ENCODE data around the gene KRTAP5-4. TPM values are rescaled to one million over a fixed set of nuclear protein-coding genes. Genes with fewer than 3 reads are reported as not detected.
"Not testable (repeated sequence)": the region's sequence is repeated elsewhere in the genome, so short reads cannot be mapped to it uniquely, and the experiment has no call there.

The KRTAP5-4 gene
- total and polyA plus RNA-seq, 7 donors, result not detected

DNA sequence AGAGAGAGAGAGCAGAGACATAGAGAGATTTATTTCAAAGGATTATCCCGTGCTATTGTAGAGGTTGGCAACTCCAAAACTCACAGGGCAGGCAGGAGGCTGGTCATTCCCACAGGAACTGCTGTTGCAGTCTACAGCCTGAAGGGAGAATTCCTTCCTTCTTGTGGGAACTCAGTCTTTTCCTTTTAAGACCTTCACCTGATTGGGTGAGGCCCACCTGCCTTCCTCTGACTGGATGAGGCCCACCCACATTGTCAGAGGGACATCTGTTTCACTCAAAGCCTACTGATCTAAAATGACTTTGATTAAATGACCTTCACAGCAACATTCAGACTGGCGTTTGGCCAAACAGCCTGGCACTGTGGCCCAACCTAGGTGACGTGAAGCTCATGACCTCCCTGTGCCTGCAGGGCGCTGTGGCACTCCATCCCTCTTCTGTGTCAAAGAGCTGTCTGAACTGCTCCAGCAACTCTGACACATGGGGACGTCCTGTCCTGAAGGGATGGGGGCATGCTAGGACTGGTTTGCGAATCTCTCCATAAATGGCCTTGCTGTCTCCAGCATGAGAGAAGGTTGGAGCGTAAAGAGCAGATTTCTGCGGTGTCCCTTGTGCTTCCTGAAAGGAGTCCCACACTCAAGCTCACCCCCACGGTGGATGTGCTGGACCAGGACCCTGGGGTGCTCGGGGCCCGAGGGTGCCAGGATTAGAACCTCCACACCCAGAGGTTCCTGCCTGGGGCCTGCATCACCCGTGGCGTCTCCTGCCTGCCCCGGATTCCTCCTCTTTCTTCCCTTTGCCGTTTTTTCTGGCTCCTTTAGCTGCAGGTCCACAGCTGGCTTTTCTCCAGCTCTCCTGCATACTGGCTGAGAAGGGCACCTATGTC is 28.3 kb upstream of the KRTAP5-4 start:
- H3K9me3 ChIP-seq, result no peaks in the 10 kb centered on the region
- no peak overlapping the region for H3K4me3 ChIP-seq
- H3K36me3 ChIP-seq (ENCODE audit: insufficient read depth in 1 of 2, low read depth in 1 of 2), result no peaks in the 10 kb centered on the region
- H3K27me3 ChIP-seq (ENCODE audit: insufficient read depth in 3 of 3, low read length in 2 of 3), result peaks cover 0 to 3% (median 0%) of the 10 kb centered on the region in 3 donors
- ATAC-seq, result no peak
- DNase-seq, result peak in 1 of 2 donors; percentile 35
- WGBS, 3 donors, result 82 to 86% (median 83%) methylated on average over 15 of the region's 15 CpGs
- TF ChIP-seq, protein P1, sequence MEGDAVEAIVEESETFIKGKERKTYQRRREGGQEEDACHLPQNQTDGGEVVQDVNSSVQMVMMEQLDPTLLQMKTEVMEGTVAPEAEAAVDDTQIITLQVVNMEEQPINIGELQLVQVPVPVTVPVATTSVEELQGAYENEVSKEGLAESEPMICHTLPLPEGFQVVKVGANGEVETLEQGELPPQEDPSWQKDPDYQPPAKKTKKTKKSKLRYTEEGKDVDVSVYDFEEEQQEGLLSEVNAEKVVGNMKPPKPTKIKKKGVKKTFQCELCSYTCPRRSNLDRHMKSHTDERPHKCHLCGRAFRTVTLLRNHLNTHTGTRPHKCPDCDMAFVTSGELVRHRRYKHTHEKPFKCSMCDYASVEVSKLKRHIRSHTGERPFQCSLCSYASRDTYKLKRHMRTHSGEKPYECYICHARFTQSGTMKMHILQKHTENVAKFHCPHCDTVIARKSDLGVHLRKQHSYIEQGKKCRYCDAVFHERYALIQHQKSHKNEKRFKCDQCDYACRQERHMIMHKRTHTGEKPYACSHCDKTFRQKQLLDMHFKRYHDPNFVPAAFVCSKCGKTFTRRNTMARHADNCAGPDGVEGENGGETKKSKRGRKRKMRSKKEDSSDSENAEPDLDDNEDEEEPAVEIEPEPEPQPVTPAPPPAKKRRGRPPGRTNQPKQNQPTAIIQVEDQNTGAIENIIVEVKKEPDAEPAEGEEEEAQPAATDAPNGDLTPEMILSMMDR (IDR thresholded peaks at IDR 0.05), result no peak
- no peaks in the 10 kb centered on the region for H3K4me1 ChIP-seq
- intact Hi-C loops (cut with DNase I), result loop anchor here in 1 of 2 donors (5.0 kb wide), 1 partner anchor 42 kb away; no protein-coding TSS in a partner anchor
- H3K27ac ChIP-seq, result no peak overlapping the region

DNA sequence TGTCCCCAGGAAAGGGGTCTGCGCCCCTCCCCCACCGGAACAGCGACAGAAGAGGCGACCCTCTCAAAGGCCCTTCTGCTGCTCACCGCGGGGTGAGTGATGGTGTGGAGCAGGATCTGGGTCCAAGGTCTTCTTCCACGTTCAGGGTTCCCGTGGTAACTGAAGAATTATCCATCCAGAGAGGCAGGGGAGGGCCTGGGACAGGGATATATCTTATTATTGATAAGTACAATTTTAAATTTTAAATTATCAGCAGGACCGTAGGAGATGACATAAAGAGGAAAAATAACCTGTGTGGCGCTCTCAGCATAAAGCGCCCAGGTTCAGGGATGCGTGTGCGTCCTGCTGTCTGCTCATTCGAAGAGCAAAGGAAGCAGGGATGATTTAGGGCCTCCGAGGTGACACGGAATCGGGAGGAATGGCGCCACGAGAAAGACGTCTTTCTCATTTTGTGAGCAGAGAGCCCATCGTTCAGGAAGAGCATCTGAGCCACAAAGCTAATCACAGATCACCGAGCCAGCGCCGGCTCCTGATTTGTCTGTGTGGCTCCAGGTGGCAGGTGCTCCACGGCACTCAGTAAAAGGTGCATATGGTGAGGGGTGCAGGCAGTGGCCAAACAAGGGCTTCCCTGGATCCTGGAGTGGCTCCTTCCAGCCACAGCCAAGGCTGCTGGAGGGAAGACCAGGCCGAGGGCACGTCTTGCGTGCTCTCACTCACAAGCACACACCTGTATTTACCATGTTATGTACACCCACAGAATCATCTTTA is 26.9 kb upstream of the KRTAP5-4 start:
- peak in 1 of 2 donors; percentile 19 for DNase-seq
- Histone ChIP-seq H3K27ac (no peak overlapping the region), H3K4me3 (no peak overlapping the region), H3K36me3 (ENCODE audit: insufficient read depth in 1 of 2, low read depth in 1 of 2) (no peaks in the 10 kb centered on the region), H3K9me3 (no peaks in the 10 kb centered on the region), H3K4me1 (no peaks in the 10 kb centered on the region), H3K27me3 (ENCODE audit: insufficient read depth in 3 of 3, low read length in 2 of 3) (no peaks in the 10 kb centered on the region)
- no peak for ATAC-seq
- WGBS, 3 donors, result 90 to 91% (median 90%) methylated on average over 28 of the region's 28 CpGs
- TF ChIP-seq, protein P1 (IDR thresholded peaks at IDR 0.05), result no peak
- intact Hi-C loops (cut with DNase I), result no loop called here

DNA sequence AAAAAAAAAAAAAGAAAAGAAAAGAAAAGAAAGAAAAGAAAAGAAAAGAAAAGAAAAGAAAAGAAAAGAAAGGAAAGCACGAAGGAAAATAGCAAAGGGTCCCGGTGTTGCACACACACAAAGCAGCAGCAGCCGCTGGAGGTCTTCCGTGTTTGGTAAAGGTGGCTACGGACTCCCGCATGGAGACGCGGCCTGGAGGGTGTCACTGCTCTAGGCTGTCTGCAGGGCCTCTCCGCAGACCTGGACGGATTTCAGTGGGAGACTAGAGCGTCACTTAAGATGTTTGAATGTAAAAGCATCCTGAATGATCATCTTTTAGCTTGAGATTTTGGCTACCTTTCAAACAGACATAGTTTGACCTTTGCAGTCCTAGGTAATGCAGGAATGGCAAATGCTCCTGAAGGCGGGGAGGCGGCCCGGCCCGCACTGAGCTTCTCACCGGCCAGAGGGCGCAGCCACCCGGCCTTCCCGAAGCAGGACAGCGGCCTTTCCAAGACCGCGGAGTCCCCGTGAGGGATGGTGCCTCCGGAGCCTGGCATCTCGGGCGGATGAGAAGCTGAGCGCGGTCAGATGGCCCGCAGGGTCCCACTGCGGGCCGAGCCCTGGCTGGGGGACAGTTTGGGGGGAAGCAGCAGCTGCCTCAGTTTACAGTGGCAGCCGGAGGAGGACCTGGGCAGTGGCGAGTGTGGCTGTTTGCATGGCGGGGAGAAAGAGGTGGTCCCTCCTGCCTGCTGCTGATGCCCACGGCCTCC is 26.1 kb upstream of the KRTAP5-4 start:
- no peak overlapping the region for H3K4me3 ChIP-seq
- ATAC-seq (no peak), DNase-seq (peak in 1 of 2 donors; percentile 42)
- no peaks in the 10 kb centered on the region for H3K4me1 ChIP-seq
- intact Hi-C loops (cut with DNase I), result no loop called here
- H3K27ac ChIP-seq, result no peak overlapping the region
- TF ChIP-seq, protein P1 (IDR thresholded peaks at IDR 0.05), result no peak
- 88 to 90% (median 90%) methylated on average over 35 of the region's 35 CpGs for WGBS, 3 donors
- H3K27me3 ChIP-seq (ENCODE audit: insufficient read depth in 3 of 3, low read length in 2 of 3), result peaks cover 0 to 3% (median 0%) of the 10 kb centered on the region in 3 donors
- no peaks in the 10 kb centered on the region for H3K36me3 ChIP-seq (ENCODE audit: insufficient read depth in 1 of 2, low read depth in 1 of 2)
- no peaks in the 10 kb centered on the region for H3K9me3 ChIP-seq

DNA sequence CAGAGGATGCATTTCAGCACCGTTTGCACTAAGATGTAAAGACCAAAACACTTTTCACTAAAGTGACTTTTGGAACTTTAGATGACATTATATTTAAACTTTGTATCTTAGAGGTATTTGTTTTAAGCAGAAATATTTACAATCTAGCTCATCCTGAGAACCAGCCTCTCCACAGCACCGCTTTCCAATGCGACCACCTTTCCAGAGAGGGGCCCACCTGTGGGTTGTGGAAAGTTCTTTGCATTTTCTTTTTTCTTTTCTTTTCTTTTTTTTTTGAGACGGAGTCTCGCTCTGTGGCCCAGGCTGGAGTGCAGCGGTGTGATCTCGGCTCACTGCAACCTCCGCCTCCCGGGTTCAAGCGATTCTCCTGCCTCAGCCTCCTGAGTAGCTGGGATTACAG is 24.6 kb upstream of the KRTAP5-4 start:
- ATAC-seq; intact Hi-C loops (cut with DNase I); H3K27ac ChIP-seq; H3K36me3 ChIP-seq (ENCODE audit: insufficient read depth in 1 of 2, low read depth in 1 of 2); H3K9me3 ChIP-seq; H3K4me3 ChIP-seq; H3K4me1 ChIP-seq; H3K27me3 ChIP-seq (ENCODE audit: insufficient read depth in 3 of 3, low read length in 2 of 3): not testable (repeated sequence)
- WGBS, 3 donors, result 87 to 91% (median 87%) methylated on average over 10 of the region's 10 CpGs
- DNase-seq, result peak in 1 of 2 donors; percentile 3

All from psoas muscle (tissue), 8 donors.